Peyer's patch (tissue), 4 donors: ENCODE results near the gene LEAP2. TPM values are rescaled to one million over a fixed set of nuclear protein-coding genes. Genes with fewer than 3 reads are reported as not detected.

Experiments used
- DNase-seq, 3 donors: peaks; one replicate each; pipeline ENCODE4 v3.0.0-alpha.2; 2017 to 2019
- H3K27ac ChIP-seq, 4 donors: fragments of 200-600 bp; sonication (generic); one replicate each; pipeline ENCODE4 v1.5.1; 2016 to 2019
- H3K27me3 ChIP-seq, 2 donors: fragments of 200-600 bp; sonication (generic); one replicate each; pipeline ENCODE4 v1.5.1; 2019
- H3K36me3 ChIP-seq, 3 donors: fragments of 200-600 bp; sonication (generic); one replicate each; pipeline ENCODE4 v1.5.1; 2016 to 2019
- H3K4me1 ChIP-seq, 4 donors: fragments of 200-600 bp; sonication (generic); one replicate each; pipeline ENCODE4 v1.5.1; 2016 to 2019
- H3K4me3 ChIP-seq, 4 donors: fragments of 200-600 bp; sonication (generic); 1 replicate in 3 of 4; 2 replicates in 1 of 4; pipeline ENCODE4 v1.5.1; 2016 to 2019; ENCODE audit warnings: mild to moderate bottlenecking in 1 of 4
- H3K9me3 ChIP-seq, 4 donors: fragments of 200-600 bp; sonication (generic); one replicate each; pipeline ENCODE4 v1.5.1; 2016 to 2019; ENCODE audit warnings: mild to moderate bottlenecking in 1 of 4
- POLR2A ChIP-seq, 2 donors: fragments of 450-650 bp; IDR thresholded peaks; one replicate each; pipeline ENCODE4 v1.5.1; 2017; ENCODE audit warnings: antibody characterized with exemption in 2 of 2, mild to moderate bottlenecking in 2 of 2, moderate library complexity in 2 of 2
- total RNA-seq, 4 donors: library from RNA; depleted of rRNA; stranded (reverse); fragments of >200 nt; gene quantifications; one replicate each; pipeline ENCODE4 v1.1.0, GENCODE V29; 2016
- TF ChIP-seq, protein P1 (sequence below), 6 experiments: fragments of 450-650 bp in 4 of 6; fragments of 200-600 bp in 2 of 6; sonication (generic) in 1 of 6; IDR thresholded peaks; one replicate each; pipeline ENCODE4 v1.5.1; 2017 to 2019; ENCODE audit warnings: antibody characterized with exemption in 6 of 6, mild to moderate bottlenecking in 3 of 6, moderate library complexity in 1 of 6

LEAP2 gene
- total RNA-seq, 4 donors from 2014 or later: 7.2 to 29.9 (median 20.1) TPM; not detected in 1

DNA sequence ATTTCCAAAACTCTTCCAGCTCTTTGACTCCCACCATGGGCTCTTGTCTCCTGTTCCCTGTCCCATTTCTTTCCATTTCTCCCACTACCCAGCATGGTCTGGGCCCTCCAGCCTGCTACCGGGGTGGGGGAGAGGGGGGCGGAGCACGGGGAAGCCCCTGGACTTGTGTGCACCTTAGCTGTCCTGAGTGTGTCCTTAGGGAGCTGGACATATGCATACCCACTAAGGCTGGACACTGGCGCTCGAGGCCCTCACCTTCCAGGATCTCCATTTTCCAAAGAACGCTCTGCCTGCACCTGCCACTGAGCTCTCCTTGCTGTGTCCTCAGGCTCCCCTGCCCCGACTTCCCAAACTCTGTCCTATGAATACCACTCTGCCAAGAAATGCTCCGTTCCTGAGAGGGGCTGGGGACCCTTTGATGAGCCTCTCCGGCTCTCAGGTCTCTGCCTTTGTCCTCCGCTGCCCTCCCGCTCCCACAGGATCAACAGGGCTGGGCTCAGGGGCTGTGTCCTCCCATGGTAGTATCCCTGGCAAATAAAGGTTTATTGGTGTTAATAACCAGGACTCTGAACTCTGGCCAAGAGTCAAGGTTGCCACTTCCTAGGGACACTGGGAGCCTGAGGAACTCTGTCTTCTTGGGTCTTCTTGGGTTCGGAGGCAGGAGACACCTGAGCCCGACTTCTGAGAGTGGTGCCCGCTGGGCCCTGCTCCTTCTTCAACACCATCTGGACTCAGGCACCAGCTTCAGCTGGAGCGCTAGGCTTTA lies 42.2 kb upstream of the LEAP2 start:
- H3K4me1 ChIP-seq: peaks cover 0 to 20% (median 0%) of the 10 kb centered on the region in 4 donors
- H3K4me3 ChIP-seq: peak overlapping the region; percentile 55 to 84 (median 74)
- H3K27ac ChIP-seq: peak overlapping the region; percentile 73 to 93 (median 86)
- H3K27me3 ChIP-seq: no peaks in the 10 kb centered on the region
- H3K9me3 ChIP-seq: no peaks in the 10 kb centered on the region
- TF ChIP-seq POLR2A (IDR thresholded peaks at IDR 0.05): peak in 1 of 2 donors; percentile 65
- TF ChIP-seq, protein P1, sequence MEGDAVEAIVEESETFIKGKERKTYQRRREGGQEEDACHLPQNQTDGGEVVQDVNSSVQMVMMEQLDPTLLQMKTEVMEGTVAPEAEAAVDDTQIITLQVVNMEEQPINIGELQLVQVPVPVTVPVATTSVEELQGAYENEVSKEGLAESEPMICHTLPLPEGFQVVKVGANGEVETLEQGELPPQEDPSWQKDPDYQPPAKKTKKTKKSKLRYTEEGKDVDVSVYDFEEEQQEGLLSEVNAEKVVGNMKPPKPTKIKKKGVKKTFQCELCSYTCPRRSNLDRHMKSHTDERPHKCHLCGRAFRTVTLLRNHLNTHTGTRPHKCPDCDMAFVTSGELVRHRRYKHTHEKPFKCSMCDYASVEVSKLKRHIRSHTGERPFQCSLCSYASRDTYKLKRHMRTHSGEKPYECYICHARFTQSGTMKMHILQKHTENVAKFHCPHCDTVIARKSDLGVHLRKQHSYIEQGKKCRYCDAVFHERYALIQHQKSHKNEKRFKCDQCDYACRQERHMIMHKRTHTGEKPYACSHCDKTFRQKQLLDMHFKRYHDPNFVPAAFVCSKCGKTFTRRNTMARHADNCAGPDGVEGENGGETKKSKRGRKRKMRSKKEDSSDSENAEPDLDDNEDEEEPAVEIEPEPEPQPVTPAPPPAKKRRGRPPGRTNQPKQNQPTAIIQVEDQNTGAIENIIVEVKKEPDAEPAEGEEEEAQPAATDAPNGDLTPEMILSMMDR (IDR thresholded peaks at IDR 0.05): no peak
- H3K36me3 ChIP-seq: no peaks in the 10 kb centered on the region
- DNase-seq: peak in 2 of 3 donors; percentile 78 to 79

- Histone ChIP-seq H3K4me1 (peaks cover 0 to 23% (median 0%) of the 10 kb centered on the region in 4 donors), H3K36me3 (no peaks in the 10 kb centered on the region), H3K27ac (no peak overlapping the region), H3K9me3 (no peaks in the 10 kb centered on the region), H3K4me3 (no peak overlapping the region), H3K27me3 (no peaks in the 10 kb centered on the region)
- no peak for TF ChIP-seq POLR2A (IDR thresholded peaks at IDR 0.05)
- TF ChIP-seq, protein P1 (IDR thresholded peaks at IDR 0.05): no peak
- DNase-seq: no peak
Measured at GRCh38 chr5:132832612-132833011, 40.9 kb upstream of the LEAP2 start.

GRCh38 chr5:132834057-132834456 lies 39.4 kb upstream of the LEAP2 start:
- Histone ChIP-seq H3K27me3 (no peaks in the 10 kb centered on the region), H3K27ac (no peak overlapping the region), H3K4me1 (peaks cover 0 to 31% (median 0%) of the 10 kb centered on the region in 4 donors), H3K9me3 (no peaks in the 10 kb centered on the region), H3K4me3 (no peak overlapping the region), H3K36me3 (no peaks in the 10 kb centered on the region)
- DNase-seq: no peak
- no peak for TF ChIP-seq POLR2A (IDR thresholded peaks at IDR 0.05)
- TF ChIP-seq, protein P1 (IDR thresholded peaks at IDR 0.05): no peak

- TF ChIP-seq, protein P1 (IDR thresholded peaks at IDR 0.05): no peak
- no peak for TF ChIP-seq POLR2A (IDR thresholded peaks at IDR 0.05)
- no peaks in the 10 kb centered on the region for H3K9me3 ChIP-seq
- H3K27ac ChIP-seq: peak overlapping the region in 3 of 4 donors; percentile 74 to 93 (median 91)
- H3K4me1 ChIP-seq: peaks cover 0 to 40% (median 4%) of the 10 kb centered on the region in 4 donors
- no peak overlapping the region for H3K4me3 ChIP-seq
- no peaks in the 10 kb centered on the region for H3K27me3 ChIP-seq
- DNase-seq: no peak
- H3K36me3 ChIP-seq: no peaks in the 10 kb centered on the region
Measured at GRCh38 chr5:132836852-132837251, 36.6 kb upstream of the LEAP2 start.

GRCh38 chr5:132837868-132838267 lies 35.6 kb upstream of the LEAP2 start:
- peak overlapping the region in 3 of 4 donors; percentile 74 to 93 (median 91) for H3K27ac ChIP-seq

More at GRCh38 chr5:132837868-132838267, 35.6 kb upstream of the LEAP2 start:
- Histone ChIP-seq H3K36me3 (no peaks in the 10 kb centered on the region), H3K27me3 (no peaks in the 10 kb centered on the region), H3K9me3 (no peaks in the 10 kb centered on the region), H3K4me1 (peaks cover 0 to 40% (median 4%) of the 10 kb centered on the region in 4 donors), H3K4me3 (no peak overlapping the region)
- DNase-seq: peak in 1 of 3 donors; percentile 68
- TF ChIP-seq, protein P1 (IDR thresholded peaks at IDR 0.05): no peak
- peak in 1 of 2 donors; percentile 43 for TF ChIP-seq POLR2A (IDR thresholded peaks at IDR 0.05)
